Stimulated activated CD8-positive, alpha-beta memory T cell treated with anti-CD3 and anti-CD28 coated beads, Interleukin-15, amount 100 ng/mL, for 4 hours (primary cell): ENCODE data around the gene ANXA11.
"Not testable (repeated sequence)": the region's sequence is repeated elsewhere in the genome, so short reads cannot be mapped to it uniquely, and the experiment has no call there.

ENCODE experiments used
- DNase-seq, 2 donors: peaks; one replicate each; pipeline ENCODE4 v3.0.0-alpha.2; 2020; ENCODE audit warnings: low read depth in 2 of 2

ANXA11 gene

DNA sequence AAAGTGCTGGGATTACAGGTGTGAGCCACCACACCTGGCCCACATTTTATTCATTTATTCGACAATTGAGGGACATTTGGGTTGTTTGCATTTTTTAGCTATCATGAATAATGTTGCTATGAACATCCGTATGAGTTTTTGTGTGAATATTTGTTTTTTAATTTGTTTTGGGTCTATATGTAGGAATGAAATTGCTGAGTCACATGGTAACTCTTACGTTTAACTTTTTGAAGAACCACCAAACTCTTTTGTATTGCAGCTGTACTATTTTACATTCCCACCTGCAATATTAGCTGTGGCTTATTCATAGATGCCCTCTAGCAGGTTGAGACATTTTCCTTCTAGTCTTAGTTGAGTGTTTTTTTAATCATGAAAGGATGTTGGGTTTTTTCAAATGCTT is 58.4 kb downstream of the ANXA11 start:
- DNase-seq = no peak

DNA sequence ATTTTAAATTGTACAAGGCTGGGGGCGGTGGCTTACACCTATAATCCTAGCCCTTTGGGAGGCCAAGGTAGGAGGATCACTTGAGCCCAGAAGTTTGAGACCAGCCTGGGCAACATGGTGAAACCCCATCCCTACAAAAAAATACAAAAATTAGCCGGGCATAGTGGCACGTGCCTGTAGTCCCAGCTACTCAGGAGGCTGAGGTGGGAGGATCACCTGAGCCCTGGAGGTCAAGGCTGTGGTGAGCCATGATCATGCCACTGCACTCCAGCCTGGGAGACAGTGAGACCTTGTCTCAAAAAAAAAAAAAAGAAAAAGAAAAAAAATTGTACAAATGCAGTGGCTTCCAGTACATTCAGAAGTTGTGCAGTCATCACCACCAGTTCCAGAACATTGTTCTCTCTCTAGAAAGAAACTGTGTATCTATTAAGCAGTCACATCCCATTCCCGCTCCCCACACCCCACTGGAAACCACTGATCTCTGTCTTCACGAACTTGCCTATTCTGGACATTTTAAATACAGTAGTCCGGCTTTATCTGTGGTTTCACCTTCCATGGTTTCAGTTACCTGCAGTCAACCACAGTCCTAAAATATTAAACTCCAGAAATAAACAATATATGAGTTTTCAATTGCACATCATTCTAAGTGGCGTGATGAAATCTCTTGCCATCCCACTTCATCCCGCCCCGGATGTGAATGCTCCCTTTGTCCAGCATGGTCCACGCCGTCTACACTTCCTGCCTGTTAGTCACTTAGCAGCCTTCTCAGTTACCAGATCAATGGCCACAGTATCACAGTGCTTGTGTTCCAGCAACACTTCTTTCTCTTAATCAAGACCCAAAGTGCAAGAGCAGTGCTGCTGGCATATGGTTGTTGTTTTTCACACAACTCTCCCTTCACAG is 59.7 kb downstream of the ANXA11 start:
- DNase-seq = not testable (repeated sequence)

DNA sequence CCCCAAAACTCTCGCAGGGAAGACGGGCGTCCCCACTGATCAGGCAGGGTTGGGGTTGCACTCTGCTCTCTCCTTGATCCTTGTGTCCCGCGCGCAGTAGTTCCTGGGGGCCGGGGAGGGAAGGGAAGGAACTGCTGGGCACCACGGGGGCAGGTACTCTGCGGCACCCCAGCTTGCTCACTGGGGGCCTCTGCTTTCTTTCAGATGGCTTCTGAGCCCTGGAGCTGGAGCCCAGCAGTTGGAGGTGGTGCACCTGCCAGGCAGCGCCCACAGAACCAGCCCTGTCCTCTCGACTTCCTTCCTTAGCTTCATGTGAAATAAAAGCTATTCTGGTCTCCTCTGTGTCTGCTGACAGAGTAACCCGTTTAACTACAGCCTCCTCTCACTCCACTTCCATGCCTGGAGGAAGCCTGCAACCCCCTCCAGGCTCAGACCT is 60.6 kb downstream of the ANXA11 start:
- no peak for DNase-seq

DNA sequence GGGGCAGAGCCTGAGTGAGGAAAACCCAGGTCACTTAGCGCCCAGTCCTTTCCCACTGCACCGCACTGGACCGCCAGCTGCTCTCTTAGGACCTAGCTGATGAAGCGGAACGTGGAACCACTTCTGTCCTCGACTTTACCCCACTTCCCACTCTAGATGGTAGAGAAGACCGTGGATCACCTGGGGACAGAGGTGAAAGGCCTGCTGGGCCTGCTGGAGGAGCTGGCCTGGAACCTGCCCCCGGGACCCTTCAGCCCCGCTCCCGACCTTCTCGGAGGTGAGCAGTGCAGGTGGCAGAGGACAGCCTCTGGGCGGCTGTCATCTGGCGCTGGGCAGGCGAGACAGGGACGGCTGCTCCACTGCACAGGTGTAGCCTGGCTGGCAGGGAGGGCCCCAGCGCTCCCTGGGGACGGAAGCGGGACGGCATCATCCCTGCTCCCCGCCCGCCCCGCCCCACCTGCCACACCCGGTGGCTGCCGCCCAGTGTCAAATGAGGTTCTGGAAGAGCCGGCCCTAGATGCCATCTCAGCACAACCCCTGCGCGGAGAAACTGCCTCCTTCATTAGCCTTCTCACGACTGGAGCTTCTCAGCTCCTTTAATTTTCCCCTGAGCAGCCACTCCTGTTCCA is 61.2 kb downstream of the ANXA11 start:
- DNase-seq = no peak

DNA sequence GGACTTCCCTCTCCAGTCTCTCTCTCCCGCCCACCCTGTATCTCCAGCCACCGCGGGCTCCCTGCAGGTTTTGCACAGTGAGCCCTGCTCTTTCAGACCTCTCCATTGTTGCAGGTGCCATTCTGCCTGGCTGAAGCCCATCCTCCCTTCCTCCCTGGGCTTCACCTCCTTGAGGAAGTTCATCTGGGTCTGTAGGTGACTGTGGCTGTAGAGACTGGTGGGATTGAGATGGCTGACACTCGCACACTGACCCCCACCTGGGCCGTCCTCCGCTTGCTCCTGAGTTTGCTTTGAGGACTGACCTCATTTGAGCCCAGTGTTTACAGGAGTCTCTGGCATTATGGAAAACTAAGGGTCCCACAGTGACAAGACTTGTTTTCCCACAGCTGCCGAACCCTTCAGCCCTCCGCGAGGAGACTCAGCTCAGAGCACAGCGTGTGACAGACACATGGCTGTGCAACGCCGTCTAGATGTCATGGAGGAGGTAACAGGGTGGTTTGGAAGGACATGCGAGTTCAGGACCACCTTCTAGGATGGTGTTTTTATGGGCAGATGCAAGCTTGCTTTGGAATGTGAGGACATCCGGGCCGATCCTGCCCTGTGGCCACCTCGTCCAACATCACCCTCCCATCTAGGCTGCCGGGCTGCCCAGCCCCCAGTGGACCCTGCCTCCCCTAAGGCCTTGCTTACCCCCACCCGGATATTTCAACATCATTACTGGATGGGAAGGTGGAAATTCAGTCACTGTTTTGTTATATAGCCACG is 63.5 kb downstream of the ANXA11 start:
- DNase-seq = no peak

DNA sequence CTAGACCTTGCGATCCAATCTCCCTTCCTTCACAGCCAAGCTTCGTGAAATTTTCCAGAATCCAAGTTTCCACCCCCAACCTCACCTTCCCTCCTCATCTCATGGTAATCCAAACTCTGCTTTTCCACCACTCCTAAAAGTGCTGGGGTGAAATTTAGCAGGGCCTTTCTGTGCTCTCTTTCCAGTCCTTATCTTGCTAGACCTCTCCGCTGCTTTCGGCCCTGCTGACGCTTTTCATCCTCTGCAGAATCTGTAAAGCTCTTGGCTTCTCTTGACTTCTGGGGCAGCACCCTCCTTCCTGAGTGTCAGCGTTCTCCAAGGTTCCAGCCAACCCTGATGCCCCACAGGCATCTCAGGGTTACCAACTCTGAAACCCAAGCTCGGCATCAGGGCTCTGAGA is 65.1 kb downstream of the ANXA11 start:
- no peak for DNase-seq

DNA sequence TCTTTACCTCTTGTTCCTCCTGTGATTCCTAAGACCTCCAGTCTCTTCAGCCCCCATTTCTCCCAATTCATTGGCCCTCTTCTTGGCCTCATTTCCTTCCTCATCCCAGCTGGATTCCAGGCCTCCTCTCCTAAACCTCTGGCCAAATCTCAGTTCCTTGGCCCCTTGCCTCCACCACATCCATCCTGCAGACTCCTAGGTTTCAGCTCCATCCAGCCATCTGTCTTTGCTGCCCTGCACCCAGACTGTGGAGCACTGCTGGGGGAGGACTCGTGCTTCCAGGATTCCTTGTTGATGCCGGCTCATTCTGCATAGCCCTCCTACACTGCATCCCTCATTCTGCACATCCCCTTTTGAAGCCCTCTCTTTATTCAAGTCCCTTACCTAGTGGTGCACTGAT is 66.1 kb downstream of the ANXA11 start:
- no peak for DNase-seq

DNA sequence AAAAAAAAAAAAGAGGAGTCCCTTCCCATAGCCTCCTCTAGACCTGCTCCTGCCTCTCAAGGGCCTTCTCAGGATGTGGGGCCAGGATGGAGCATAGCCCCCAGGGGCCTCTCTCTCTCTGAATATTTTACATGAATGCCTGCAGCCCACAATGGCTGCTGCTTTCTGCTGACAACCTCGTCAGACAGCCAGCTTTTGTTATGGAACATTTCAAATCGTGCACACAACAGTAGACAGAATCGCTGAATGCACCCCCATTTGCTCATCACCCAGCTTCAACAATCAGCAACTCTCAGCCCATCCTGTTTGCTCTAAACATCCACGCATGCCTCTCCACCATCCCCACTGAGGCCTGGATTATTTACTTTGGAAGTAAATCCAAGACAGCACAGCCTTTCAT is 67.4 kb downstream of the ANXA11 start:
- no peak for DNase-seq

DNA sequence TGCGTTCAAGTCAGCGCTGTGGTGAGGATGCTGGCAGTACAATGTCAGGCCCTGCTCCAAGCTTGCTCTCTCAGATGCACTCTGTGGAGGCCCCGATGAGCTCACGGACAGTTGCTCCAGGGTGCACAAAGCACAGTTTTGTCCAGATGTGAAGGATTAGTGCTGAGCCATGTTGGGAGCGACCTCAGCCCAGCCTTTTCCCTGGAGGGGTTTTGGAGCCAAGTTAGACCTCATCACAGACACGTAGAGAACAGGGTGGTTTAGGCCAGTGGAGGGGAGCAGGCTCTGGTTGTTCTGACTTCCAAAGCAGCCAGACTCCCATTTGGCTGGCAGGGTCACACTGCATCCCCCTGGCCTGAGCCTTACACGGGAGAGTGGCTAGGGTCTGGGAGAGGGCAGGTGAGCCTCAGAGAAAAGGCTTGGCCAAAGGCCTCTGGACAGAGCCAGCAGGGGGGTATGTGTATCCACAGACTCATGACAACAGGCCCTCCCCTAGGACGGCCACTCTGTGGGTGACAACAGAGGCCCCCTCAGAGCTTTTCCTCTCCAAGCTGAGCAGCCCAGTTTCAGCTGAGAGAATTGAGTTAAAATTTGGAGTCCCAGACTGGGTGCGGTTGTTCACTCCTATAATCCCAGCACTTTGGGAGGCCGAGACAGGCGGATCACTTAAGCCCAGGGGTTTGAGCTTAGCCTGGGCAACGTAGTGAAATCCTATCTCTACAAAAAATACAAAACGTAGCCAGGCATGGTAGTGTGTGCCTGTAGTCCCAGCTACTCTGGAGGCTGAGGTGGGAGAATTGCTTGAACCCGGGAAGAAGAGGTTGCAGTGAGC is 68.1 kb downstream of the ANXA11 start:
- no peak for DNase-seq

DNA sequence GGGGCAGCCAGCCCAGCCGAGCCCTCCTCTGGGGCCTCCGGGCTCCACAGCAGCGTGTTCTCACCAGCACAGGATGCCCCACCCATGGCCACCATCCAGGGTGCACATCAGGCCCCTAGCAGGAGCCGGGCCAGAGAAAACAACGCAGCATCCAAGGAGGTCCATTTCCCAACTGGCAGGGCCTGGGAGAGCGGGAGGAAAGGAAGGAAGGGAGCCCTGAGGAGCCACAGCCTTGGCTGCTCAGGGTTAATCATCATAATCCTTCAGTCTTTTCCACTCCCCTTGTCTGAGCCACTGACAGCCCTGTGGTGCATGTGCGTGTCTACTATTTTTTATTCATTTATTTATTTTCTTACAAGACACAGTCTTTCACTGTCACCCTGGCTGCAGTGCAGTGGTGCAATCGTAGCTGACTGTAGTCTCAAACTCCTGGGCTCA is 69.2 kb downstream of the ANXA11 start:
- DNase-seq = no peak

DNA sequence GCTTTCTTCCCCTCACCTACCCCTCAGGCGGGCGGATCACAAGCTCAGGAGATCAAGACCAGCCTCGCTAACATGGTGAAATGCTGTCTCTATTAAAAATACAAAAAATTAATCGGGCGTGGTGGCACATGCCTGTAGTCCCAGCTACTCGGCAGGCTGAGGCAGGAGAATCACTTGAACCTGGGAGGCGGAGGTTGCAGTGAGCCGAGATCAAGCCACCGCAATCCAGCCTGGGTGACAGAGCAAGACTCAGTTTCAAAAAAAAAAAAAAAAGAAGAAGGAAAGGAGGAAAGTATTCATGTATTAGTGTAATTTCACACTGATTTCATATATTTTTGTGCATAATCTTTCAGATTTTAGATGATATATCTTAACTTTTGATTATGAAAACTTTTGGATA is 71.7 kb downstream of the ANXA11 start:
- not testable (repeated sequence) for DNase-seq

DNA sequence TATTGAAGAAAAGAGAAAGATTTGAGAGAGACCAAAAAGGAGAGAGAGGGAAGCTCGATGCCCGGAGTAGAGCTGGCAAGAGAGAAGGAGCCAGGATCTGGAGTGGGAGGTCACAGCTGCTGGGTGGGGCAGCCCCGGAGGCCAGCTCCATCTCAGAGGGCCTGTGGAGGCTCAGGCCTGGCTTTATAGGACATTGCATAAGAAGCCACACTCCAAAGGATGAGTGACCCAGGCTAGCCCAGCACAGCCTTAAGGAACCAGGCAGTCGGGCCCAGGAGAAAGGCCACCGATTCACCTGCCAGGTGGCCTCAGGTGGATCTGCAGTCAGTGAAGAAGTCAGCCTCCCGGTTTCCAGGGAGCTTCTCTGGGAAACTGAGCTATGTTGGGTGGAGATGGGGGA is 72.1 kb downstream of the ANXA11 start:
- no peak for DNase-seq

DNA sequence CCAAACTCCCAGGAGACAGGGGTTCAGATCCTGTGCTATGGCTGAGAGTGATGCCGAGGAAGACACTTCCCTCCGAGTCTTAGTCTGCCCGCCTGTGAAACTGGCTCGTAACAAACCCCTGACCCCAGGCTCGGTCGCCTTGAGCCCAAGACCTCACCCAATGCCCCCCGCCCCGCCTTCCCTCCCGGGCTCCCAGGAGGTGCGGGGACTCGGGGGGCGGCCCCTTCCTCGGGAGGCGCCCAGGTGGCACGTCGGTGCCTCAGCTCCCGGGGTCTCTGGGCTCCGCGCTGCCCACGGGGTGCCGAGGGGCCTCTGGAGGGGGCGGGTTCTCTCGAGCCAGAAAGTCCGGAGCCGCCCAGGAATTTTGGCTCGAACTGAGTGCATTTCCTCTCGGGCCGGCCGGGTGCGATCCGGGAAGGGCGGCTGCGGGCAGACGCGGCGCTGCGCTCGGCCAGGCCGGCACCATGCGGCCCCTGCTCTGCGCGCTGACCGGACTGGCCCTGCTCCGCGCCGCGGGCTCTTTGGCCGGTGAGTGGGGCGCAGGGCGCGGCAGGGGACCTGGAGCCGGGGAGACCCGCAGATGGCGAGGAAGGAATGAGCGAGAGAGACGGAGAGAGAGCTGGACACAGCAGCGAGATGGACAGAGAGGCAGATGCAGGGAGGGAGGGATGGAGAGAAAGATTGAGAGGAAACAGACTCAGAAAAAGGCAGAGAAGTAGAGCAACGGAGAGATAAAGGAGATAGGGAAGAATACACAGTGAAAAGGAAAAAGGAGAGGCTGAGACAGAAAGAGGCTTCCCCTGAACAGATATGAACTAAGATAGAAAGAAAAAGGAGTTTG is 72.8 kb downstream of the ANXA11 start, which contains the start of gene PLAC9:
Gene PLAC9 (plus strand): TSS at position 432 of the 841 bp plus-strand sequence. CDS start 33 bp downstream, at position 465.
- DNase-seq = no peak

DNA sequence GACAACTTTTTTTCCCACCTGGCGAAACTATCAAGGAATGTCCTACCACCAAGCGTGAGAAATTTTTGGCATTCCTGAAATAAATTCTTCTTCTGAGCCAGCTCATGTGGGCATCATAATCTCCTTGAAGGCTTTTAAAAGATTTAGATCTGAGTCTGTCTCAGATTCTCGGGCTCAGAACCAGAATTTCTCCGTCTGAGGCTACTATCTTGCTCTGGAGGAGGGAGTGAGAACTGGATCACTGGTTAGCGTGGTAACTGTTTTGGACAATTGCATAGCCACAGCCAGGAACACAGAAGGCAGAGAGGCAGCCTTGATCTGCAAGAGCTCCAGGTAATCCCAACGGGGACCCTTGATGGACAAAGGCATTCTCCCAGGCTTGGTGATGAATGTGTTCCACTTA is 73.8 kb downstream of the ANXA11 start:
- no peak for DNase-seq

DNA sequence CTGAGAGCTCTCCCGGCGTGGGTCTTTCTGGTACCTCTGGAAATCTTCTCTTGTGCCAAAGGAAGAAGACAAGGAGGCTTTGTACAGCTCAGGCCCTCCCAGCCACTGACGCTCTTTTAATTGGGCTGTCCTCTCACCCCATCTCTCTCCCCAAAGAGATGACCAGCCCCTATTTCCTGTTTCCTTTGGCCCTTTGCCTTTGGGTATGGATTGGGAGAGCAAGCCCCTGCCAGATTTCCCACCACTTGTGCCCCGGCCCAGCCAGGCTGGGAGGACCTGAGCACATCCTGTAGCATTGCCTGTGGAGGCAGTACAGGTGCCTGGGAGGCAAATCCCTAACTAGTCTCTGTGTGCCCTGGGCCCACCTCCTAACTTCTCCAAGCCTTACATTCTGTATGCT is 78.5 kb downstream of the ANXA11 start:
- DNase-seq = no peak

DNA sequence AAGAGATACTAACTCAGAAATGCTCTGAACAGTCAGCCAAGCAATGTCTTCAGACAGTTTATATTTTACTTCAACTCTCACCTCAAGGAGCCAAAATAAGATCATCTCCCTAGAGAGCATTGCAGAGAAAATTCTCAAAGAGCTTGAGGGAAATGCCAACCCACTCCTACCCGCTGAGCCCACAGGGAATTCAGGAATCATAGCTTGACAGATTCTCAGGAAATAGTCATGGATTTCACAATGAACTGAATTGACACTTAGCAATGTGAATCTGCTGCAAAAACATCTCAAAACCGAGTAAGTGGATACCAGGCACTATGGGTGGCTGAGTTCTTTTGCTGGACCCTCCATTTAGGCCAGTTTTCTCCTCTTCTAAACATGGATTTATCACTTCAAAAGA is 82.6 kb downstream of the ANXA11 start:
- DNase-seq = no peak

DNA sequence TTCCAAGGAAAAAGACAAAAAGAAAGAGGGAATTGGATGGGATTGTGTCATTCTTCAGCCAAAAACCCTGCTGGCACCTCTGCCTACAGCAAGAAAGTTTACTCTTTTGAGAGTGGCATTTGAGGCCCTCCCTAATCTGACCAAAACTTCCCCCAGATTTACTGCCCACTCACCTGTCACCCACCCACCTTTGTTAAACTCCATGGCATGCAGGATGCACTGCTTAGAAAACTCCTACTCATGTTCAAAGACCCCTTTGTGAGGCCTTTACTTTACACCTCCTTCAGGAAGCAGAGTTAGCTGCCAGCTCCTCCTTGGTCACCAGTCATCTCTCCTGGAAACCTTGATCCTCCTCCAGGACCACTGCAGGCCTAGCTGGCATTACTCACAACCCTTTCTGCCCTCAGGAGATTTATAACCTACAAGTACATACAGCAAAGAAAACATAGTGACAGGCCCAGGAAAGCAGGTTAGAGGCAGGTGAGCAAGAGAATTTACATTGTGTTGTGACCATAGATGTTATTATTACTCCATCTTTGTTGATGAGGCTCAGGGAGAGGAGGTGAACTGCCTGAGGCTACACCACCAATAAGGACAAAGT is 83.1 kb downstream of the ANXA11 start:
- no peak for DNase-seq

DNA sequence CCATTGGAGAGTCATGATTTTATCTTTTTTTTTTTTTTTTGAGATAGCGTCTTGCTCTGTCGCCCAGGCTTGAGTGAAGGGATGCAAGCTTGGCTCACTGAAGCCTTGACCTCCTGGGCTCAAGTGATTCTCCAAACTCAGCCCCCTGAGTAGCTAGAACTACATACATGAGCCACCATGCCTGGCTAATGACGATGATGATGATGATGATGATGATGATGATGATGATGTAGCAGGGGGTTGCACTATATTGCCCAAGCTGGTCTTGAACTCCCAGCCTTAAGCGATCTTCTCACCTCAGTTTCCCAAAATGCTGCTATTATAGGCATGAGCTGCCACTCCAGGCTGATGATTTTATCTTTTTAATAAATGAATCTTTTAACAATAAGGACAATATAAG is 86.7 kb downstream of the ANXA11 start:
- no peak for DNase-seq

DNA sequence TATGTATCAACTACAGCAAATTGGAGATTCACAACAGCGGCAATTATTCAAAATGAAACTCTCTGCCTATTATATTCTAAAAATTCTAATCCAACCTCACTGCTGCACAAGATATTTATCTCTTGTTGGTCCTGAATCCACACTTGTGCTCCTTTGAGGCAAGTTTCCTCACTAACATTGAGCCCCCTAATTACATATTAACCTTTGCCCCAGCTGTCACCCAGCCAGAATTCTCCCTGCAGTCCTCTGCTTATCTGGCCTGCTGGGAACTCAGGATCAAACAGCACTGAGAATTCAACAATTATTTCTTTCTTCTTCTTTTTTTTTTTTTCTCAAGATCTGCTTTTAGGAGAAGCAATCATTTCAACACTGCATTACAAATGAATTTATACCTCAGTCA is 94.4 kb downstream of the ANXA11 start:
- no peak for DNase-seq

DNA sequence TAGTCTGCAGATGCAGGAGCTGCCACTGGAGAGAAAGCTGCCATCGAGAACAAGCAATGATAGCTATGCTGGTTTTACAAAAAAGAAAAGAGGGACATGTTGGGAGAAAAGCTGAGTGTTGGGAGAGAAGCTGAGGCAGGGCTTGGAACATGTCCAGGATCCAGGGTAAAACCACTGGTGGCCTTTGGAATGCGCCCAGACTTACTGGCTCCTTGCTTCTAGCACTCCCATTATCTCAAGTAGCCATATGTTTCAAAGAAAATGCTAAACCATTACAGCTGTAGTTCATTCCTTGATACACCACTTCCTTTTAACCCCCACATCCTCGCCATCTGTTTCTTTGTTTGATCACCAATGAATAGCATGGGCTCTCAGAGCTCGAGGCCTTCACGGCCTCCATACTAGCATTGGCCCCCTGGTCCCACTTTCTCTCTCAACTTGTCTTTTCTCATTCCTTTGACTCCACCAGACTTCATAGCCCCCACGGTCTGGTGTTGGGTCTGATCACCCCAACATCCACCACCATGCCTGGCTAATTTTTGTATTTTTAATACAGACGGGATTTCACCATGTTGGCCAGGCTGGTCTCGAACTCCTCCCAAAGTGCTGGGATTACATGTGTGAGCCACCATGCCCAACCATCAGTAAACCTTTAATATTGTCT is 96.6 kb downstream of the ANXA11 start:
- no peak for DNase-seq
